ENCODE data around the gene TMEM135. TPM values are rescaled to one million over a fixed set of nuclear protein-coding genes. Genes with fewer than 3 reads are reported as not detected.
"Not testable (repeated sequence)": the region's sequence is repeated elsewhere in the genome, so short reads cannot be mapped to it uniquely, and the experiment has no call there.

The TMEM135 gene
- total RNA-seq, 1 donor from 2014 or later = 22.3 TPM

DNA sequence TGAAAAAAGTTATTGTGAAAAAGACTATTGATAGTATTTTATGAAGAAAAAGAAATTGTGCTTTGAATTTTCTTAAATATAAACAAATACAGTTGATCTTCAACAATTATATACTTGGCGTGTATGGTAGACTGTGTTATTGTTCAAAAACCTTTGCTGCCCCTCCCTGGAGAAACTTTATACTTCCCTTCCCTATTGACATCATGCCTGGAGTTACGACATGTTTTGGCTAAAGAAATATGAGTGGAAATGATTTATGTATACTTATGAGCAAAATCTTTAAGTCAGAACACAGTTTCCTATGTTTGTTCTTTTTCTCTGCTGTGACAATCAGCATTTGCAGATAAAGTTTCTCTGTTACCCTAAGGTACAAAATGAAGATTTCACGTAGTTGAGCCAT lies 243.8 kb downstream of the TMEM135 start:
- intact Hi-C loops (cut with DNase I) = no loop called here
- Histone ChIP-seq H3K4me1 (peaks cover 5% of the 10 kb centered on the region), H3K27me3 (ENCODE audit: low read depth) (no peaks in the 10 kb centered on the region), H3K27ac (no peak overlapping the region), H3K4me3 (no peak overlapping the region), H3K9me3 (no peaks in the 10 kb centered on the region), H3K36me3 (no peaks in the 10 kb centered on the region)
- TF ChIP-seq, protein P1, sequence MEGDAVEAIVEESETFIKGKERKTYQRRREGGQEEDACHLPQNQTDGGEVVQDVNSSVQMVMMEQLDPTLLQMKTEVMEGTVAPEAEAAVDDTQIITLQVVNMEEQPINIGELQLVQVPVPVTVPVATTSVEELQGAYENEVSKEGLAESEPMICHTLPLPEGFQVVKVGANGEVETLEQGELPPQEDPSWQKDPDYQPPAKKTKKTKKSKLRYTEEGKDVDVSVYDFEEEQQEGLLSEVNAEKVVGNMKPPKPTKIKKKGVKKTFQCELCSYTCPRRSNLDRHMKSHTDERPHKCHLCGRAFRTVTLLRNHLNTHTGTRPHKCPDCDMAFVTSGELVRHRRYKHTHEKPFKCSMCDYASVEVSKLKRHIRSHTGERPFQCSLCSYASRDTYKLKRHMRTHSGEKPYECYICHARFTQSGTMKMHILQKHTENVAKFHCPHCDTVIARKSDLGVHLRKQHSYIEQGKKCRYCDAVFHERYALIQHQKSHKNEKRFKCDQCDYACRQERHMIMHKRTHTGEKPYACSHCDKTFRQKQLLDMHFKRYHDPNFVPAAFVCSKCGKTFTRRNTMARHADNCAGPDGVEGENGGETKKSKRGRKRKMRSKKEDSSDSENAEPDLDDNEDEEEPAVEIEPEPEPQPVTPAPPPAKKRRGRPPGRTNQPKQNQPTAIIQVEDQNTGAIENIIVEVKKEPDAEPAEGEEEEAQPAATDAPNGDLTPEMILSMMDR (IDR thresholded peaks at IDR 0.05) = peak; percentile 28
- DNase-seq (no peak), ATAC-seq (peak; percentile 53 to 63)

DNA sequence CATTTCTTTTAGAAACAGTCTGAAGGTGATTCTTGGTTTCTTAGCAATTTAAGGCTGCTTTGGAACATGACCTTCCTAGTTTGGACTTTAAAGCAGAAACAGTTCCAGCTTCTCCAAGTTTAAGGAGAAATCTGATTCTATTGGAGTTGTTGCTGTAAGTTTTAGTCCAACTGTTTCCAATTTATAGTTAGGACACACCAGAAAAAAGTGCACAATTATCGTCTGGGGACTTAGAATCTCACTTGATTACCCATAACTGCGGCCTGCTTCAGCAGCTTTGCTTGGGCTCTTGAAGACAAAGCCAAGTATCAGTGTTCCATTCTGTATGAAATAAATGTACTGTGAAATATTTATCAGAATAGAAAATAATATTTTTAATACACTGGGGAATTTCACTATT lies 246.6 kb downstream of the TMEM135 start:
- intact Hi-C loops (cut with DNase I) = no loop called here
- peaks cover 5% of the 10 kb centered on the region for H3K4me1 ChIP-seq
- DNase-seq (no peak), ATAC-seq (no peak)
- no peak overlapping the region for H3K4me3 ChIP-seq
- H3K9me3 ChIP-seq = no peaks in the 10 kb centered on the region
- H3K36me3 ChIP-seq = no peaks in the 10 kb centered on the region
- no peak overlapping the region for H3K27ac ChIP-seq
- TF ChIP-seq, protein P1 (IDR thresholded peaks at IDR 0.05) = no peak
- H3K27me3 ChIP-seq (ENCODE audit: low read depth) = no peaks in the 10 kb centered on the region

DNA sequence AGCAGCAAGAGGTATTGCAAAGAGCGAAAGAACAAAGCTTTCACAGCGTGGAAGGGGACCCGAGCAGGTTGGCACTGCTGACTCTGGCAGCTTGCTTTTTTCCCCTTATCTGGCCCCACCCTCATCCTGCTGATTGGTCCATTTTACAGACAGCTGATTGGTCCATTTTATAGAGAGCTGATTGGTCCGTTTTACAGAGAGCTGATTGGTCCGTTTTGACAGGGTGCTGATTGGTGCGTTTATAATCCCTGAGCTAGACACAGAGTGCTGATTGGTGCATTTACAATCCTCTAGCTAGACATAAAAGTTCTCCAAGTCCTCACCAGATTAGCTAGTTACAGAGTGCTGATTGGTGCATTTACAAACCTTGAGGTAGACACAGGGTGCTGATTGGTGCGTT lies 247.9 kb downstream of the TMEM135 start:
- DNase-seq; intact Hi-C loops (cut with DNase I); ATAC-seq; H3K4me3 ChIP-seq; H3K4me1 ChIP-seq; H3K36me3 ChIP-seq; H3K9me3 ChIP-seq; H3K27ac ChIP-seq; H3K27me3 ChIP-seq (ENCODE audit: low read depth): not testable (repeated sequence)

DNA sequence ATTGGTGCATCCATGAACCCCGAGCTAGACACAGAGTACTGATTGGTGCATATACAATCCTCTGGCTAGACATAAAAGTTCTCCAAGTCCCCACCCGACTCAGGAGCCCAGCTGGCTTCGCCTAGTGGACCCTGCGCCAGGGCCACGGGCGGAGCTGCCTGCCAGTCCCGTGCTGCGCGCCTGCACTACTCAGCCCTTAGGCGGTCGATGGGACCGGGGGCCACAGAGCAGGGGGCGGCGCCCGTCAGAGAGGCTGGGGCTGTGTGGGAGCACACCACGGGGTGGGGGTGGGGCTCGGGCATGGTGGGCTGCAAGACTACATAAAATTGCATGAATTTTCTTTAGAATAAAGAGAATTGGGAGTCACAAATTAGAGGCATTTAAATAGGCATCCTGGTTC lies 248.6 kb downstream of the TMEM135 start:
- intact Hi-C loops (cut with DNase I) = no loop called here
- no peak for DNase-seq
- Histone ChIP-seq H3K4me1 (peaks cover 5% of the 10 kb centered on the region), H3K9me3 (no peaks in the 10 kb centered on the region), H3K27me3 (ENCODE audit: low read depth) (no peaks in the 10 kb centered on the region), H3K27ac (no peak overlapping the region), H3K4me3 (no peak overlapping the region), H3K36me3 (no peaks in the 10 kb centered on the region)
- TF ChIP-seq, protein P1 (IDR thresholded peaks at IDR 0.05) = no peak
- ATAC-seq = no peak

DNA sequence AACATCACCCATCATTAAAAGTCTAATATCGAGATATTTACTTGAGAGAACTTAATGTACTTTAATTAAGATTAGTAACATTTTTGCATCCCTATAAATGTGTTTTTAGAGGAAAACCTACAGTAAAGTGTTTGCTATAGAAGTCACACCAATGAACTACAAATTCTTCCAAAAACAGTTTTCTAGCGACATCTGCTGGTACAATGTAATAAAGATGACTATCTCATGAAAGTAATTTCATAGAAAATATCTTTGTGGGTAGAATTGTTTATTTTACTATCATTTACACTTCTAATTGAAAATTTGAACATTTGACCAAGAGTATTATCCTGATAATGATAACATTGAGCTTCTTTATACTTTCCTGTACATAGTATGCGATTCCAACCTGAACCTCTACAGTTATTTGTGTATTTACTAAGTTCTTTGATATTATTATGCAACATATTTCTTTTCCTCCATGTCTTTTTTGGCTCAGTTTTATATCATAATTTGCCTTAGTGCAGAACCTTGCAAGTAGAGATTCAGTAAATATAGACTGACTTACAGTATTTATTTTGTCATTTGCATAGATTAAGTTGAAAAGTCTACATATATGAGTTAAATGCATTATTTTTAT lies 252.7 kb downstream of the TMEM135 start:
- DNase-seq (no peak), ATAC-seq (peak in 1 of 2 donors; percentile 57)
- no peaks in the 10 kb centered on the region for H3K36me3 ChIP-seq
- no peaks in the 10 kb centered on the region for H3K27me3 ChIP-seq (ENCODE audit: low read depth)
- H3K4me3 ChIP-seq = no peak overlapping the region
- no peaks in the 10 kb centered on the region for H3K4me1 ChIP-seq
- intact Hi-C loops (cut with DNase I) = no loop called here
- H3K27ac ChIP-seq = no peak overlapping the region
- TF ChIP-seq, protein P1 (IDR thresholded peaks at IDR 0.05) = peak; percentile 66
- H3K9me3 ChIP-seq = no peaks in the 10 kb centered on the region

DNA sequence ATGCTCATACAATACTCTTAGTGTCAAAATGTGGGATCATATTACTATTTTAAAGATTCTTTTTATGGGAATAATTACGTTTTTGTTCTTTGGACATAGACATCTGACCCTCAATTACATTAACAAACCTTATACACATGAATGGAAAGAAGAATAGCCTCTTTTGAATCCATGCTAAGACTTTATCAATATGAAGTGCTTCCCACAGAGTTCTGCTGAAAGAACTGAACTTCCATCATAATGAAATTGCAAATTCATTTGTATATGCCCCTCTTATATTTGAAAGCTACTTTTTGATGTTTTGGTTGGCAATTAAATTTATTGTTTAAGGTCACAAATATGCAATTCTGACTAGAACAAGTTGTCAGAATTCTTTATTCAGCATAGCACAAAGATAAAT lies 254.9 kb downstream of the TMEM135 start:
- no peak overlapping the region for H3K4me3 ChIP-seq
- TF ChIP-seq, protein P1 (IDR thresholded peaks at IDR 0.05) = no peak
- H3K36me3 ChIP-seq = no peaks in the 10 kb centered on the region
- ATAC-seq = no peak
- no peaks in the 10 kb centered on the region for H3K27me3 ChIP-seq (ENCODE audit: low read depth)
- no peaks in the 10 kb centered on the region for H3K9me3 ChIP-seq
- no peak for DNase-seq
- no peak overlapping the region for H3K27ac ChIP-seq
- intact Hi-C loops (cut with DNase I) = no loop called here
- no peaks in the 10 kb centered on the region for H3K4me1 ChIP-seq
